Ishikawa (cell line): ENCODE results near the gene GRIN1.

ENCODE experiments used
- TAF1 ChIP-seq: IDR thresholded peaks from 2 replicates; pipeline ENCODE4 v1.6.1; 2012; ENCODE audit warnings: low read depth, mild to moderate bottlenecking
- TCF12 ChIP-seq: IDR thresholded peaks from 2 replicates; pipeline ENCODE4 v1.6.1; 2012; ENCODE audit warnings: low read depth
- YY1 ChIP-seq: IDR thresholded peaks from 2 replicates; pipeline ENCODE4 v1.6.1; 2012; ENCODE audit warnings: low read depth
- TF ChIP-seq, protein P1 (sequence below): IDR thresholded peaks from 2 replicates; pipeline ENCODE4 v1.6.1; 2012

GRCh38 chr9:137214620-137215019 lies 75.7 kb downstream of the GRIN1 start:
- TF ChIP-seq YY1 (no peak), TAF1 (no peak), TCF12 (no peak)
- TF ChIP-seq, protein P1, sequence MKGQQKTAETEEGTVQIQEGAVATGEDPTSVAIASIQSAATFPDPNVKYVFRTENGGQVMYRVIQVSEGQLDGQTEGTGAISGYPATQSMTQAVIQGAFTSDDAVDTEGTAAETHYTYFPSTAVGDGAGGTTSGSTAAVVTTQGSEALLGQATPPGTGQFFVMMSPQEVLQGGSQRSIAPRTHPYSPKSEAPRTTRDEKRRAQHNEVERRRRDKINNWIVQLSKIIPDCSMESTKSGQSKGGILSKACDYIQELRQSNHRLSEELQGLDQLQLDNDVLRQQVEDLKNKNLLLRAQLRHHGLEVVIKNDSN = no peak
